GM21390 (cell line): ENCODE measurements around the gene GALNT9.
"Not testable (repeated sequence)": the region's sequence is repeated elsewhere in the genome, so short reads cannot be mapped to it uniquely, and the experiment has no call there.

Source experiments
- ATAC-seq: cut with Tn5 transposase; IDR thresholded peaks from one replicate; pipeline ENCODE4 v1.9.1; 2021; ENCODE audit not compliant: unreplicated experiment

GALNT9 gene

DNA sequence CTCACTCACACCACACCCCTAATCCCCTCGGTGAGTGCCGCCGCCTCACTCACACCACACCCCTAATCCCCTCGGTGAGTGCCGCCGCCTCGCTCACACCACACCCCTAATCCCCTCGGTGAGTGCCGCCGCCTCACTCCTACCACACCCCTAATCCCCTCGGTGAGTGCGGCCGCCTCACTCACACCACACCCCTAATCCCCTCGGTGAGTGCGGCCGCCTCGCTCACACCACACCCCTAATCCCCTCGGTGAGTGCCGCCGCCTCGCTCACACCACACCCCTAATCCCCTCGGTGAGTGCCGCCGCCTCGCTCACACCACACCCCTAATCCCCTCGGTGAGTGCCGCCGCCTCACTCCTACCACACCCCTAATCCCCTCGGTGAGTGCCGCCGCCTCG is 179.9 kb downstream of the GALNT9 start:
- ATAC-seq, result not testable (repeated sequence)

DNA sequence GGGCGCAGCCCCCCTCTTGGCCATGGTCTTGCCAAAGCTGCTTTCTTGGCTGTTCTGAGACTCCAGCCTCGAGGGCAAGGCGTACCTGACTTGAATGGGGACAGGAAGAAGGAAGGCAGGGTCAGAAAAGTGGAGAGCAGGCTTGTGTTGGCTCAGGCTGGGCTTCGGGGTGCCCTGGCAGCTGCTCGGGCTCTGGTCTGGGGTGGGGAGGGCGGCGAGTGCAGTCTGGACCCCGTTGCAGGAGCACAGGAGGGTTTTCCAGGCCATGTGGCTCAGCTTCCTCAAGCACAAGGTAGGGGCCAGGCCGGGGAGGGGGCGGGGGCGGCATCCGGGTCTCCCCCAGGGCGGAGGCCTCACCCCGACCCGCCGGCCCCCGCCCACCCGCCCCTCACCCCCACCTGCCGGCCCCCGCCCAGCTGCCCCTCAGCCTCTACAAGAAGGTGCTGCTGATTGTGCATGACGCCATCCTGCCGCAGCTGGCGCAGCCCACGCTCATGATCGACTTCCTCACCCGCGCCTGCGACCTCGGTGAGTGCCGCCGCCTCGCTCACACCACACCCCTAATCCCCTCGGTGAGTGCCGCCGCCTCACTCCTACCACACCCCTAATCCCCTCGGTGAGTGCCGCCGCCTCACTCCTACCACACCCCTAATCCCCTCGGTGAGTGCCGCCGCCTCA is 180.9 kb downstream of the GALNT9 start:
- ATAC-seq, result no peak

DNA sequence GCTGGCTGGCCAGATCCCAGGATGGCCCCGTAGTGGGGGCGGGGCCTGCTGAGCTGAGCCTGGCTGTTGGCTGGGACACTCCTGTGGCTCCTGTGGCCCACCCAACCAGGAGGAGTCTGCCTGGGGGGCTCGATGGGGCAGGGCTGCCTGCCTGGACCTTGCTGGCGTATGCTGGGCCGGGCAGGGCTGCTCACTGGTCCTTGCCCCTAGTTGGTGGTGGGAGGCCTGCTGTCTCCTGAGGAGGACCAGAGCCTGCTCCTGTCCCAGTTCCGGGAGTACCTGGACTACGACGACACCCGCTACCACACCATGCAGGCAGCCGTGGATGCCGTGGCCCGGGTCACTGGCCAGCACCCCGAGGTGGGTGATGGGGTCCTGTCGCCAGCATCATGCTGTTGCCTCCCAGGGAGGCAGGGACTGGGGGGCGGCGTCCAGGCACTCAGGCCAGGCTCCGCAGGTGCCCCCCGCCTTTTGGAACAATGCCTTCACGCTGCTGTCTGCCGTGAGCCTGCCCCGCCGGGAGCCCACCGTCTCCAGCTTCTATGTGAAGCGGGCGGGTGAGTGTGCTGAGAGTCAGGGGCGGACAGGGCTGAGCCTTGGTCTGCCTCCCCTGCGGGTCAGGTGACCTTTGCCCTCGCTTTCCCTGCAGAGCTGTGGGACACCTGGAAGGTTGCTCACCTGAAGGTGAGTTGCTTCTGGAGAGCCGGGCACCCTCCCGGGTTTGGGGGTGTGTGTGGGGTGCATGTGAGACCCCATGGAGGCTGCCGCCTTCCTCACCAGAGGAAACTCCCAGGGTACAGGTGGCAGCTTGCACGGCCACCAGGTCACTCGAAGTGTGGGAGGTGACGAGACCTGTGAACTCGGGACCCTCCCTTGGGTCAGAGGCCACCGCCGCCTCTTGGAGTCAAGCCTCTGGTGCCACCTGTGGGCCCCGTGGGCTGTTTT is 181.7 kb downstream of the GALNT9 start:
- no peak for ATAC-seq

DNA sequence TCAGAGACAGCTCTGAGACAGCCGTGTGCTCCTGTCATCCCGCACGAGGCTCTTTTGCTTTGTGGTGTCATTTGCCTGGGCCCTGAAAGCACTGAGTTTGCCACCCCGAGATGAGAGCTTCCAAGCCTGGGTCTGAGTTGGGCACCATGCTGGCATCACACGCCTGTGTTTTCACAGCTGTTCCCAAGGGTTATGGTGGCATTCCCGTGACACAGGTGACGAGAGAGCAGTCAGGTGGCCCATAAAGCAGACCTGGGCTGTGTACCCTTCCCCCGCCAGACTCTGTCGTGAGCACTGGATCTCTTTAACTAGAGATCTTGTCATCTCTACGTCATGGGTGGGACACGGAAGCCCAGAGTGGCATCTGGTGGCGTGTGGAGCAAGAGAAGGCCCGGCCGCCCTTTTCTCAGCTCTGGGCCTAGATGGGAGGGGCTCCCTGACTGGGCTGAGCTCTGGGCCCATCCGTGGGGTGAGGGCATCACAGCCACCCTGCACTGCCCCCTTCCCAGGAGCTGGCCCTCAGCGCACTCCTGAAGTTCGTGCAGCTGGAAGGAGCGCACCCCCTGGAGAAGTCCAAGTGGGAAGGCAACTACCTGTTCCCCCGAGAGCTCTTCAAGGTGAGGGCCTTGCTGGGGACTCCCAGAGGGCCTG is 182.5 kb downstream of the GALNT9 start:
- no peak for ATAC-seq
